Gastrocnemius medialis (tissue), 4 donors: ENCODE results near the gene COL9A3.

Experiments used
- CTCF ChIP-seq, 5 experiments: fragments of 450-650 bp in 3 of 5; fragments of 200-600 bp in 2 of 5; sonication (generic) in 2 of 5; IDR thresholded peaks in 4 of 5; conservative IDR thresholded peaks in 1 of 5; 1 replicate in 4 of 5; 2 replicates in 1 of 5; pipeline ENCODE4 v1.5.1; 2016 to 2019; ENCODE audit warnings: antibody characterized with exemption in 5 of 5, mild to moderate bottlenecking in 3 of 5, moderate library complexity in 3 of 5
- POLR2A ChIP-seq, 2 donors: fragments of 450-650 bp; IDR thresholded peaks; one replicate each; pipeline ENCODE4 v1.6.1; 2017; ENCODE audit warnings: antibody characterized with exemption in 2 of 2, mild to moderate bottlenecking in 2 of 2, moderate library complexity in 2 of 2

GRCh38 chr20:62828051-62828450, 11.2 kb downstream of the COL9A3 start:
- TF ChIP-seq CTCF (IDR thresholded peaks at IDR 0.05 in 4 of 5, conservative IDR thresholded peaks at IDR 0.05 in 1 of 5) (no peak), POLR2A (IDR thresholded peaks at IDR 0.05) (no peak)
